ENCODE results near the gene VPS18. TPM values are rescaled to one million over a fixed set of nuclear protein-coding genes. Genes with fewer than 3 reads are reported as not detected.

Gene VPS18
- polyA plus RNA-seq, 1 donor from 2014 or later = 13.8 TPM

- no peaks in the 10 kb centered on the region for H3K79me2 ChIP-seq (replicated peaks; ENCODE audit: insufficient read depth, low read length)
- H3K9me2 ChIP-seq (ENCODE audit: insufficient read depth, low read length) = no peaks in the 10 kb centered on the region
- no peak overlapping the region for H2AFZ ChIP-seq (ENCODE audit: low read depth, low read length)
- H3K9me3 ChIP-seq (ENCODE audit: low read length) = no peaks in the 10 kb centered on the region
- H3K4me2 ChIP-seq (ENCODE audit: low read length) = no peak overlapping the region
- H4K20me1 ChIP-seq (ENCODE audit: insufficient read depth) = no peaks in the 10 kb centered on the region
- no peaks in the 10 kb centered on the region for H3K36me3 ChIP-seq (ENCODE audit: insufficient read depth, low read length)
- H3K27me3 ChIP-seq (ENCODE audit: insufficient read depth, low read depth, low read length) = no peaks in the 10 kb centered on the region
- H3K9ac ChIP-seq (ENCODE audit: low read length) = no peak overlapping the region
- H3K4me3 ChIP-seq (ENCODE audit: low read length) = no peak overlapping the region
- no peak overlapping the region for H3K27ac ChIP-seq (ENCODE audit: low read length)
- TF ChIP-seq, protein P1, sequence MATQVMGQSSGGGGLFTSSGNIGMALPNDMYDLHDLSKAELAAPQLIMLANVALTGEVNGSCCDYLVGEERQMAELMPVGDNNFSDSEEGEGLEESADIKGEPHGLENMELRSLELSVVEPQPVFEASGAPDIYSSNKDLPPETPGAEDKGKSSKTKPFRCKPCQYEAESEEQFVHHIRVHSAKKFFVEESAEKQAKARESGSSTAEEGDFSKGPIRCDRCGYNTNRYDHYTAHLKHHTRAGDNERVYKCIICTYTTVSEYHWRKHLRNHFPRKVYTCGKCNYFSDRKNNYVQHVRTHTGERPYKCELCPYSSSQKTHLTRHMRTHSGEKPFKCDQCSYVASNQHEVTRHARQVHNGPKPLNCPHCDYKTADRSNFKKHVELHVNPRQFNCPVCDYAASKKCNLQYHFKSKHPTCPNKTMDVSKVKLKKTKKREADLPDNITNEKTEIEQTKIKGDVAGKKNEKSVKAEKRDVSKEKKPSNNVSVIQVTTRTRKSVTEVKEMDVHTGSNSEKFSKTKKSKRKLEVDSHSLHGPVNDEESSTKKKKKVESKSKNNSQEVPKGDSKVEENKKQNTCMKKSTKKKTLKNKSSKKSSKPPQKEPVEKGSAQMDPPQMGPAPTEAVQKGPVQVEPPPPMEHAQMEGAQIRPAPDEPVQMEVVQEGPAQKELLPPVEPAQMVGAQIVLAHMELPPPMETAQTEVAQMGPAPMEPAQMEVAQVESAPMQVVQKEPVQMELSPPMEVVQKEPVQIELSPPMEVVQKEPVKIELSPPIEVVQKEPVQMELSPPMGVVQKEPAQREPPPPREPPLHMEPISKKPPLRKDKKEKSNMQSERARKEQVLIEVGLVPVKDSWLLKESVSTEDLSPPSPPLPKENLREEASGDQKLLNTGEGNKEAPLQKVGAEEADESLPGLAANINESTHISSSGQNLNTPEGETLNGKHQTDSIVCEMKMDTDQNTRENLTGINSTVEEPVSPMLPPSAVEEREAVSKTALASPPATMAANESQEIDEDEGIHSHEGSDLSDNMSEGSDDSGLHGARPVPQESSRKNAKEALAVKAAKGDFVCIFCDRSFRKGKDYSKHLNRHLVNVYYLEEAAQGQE (IDR thresholded peaks at IDR 0.05; ENCODE audit: borderline replicate concordance) = no peak
- no peak for TF ChIP-seq TAF1 (IDR thresholded peaks at IDR 0.05; ENCODE audit: low read depth)
- no peak for TF ChIP-seq POLR2AphosphoS5 (IDR thresholded peaks at IDR 0.05)
- TF ChIP-seq, protein P2, sequence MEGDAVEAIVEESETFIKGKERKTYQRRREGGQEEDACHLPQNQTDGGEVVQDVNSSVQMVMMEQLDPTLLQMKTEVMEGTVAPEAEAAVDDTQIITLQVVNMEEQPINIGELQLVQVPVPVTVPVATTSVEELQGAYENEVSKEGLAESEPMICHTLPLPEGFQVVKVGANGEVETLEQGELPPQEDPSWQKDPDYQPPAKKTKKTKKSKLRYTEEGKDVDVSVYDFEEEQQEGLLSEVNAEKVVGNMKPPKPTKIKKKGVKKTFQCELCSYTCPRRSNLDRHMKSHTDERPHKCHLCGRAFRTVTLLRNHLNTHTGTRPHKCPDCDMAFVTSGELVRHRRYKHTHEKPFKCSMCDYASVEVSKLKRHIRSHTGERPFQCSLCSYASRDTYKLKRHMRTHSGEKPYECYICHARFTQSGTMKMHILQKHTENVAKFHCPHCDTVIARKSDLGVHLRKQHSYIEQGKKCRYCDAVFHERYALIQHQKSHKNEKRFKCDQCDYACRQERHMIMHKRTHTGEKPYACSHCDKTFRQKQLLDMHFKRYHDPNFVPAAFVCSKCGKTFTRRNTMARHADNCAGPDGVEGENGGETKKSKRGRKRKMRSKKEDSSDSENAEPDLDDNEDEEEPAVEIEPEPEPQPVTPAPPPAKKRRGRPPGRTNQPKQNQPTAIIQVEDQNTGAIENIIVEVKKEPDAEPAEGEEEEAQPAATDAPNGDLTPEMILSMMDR (IDR thresholded peaks at IDR 0.05; ENCODE audit: poor library complexity, severe bottlenecking) = no peak
- TF ChIP-seq EZH2 (IDR thresholded peaks at IDR 0.05; ENCODE audit: borderline replicate concordance, insufficient read depth, low read length, poor library complexity, severe bottlenecking) = no peak
- no peak for TF ChIP-seq RAD21 (conservative IDR thresholded peaks at IDR 0.05)
- TF ChIP-seq MXI1 (conservative IDR thresholded peaks at IDR 0.05; ENCODE audit: poor library complexity, severe bottlenecking) = no peak
- TF ChIP-seq EP300 (conservative IDR thresholded peaks at IDR 0.05; ENCODE audit: poor library complexity, severe bottlenecking) = no peak
- TF ChIP-seq SMC3 (conservative IDR thresholded peaks at IDR 0.05; ENCODE audit: poor library complexity) = no peak
- no peaks in the 10 kb centered on the region for H3F3A ChIP-seq (ENCODE audit: insufficient read depth, low read length, poor library complexity, severe bottlenecking)
Measured at GRCh38 chr15:40886586-40886985, 7.7 kb upstream of the VPS18 start.

DNA sequence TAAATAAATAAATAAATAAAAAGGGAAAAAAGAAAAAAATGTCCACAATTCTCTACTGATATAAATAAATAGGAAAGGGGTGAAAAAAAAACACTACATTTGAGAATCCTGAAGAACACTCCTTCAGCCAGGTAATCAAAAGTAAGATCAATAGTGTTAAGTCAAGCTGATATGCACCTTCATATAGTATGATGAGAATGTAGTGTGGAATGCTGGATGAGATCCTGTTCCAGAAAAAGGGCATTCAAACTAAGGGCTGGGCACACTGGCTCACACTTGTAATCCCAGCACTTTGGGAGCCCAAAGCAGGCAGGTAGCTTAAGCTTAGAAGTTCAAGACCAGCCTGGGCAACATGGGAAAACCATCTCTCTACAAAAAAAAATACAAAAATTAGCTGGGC is 5.1 kb upstream of the VPS18 start:
- Histone ChIP-seq H3F3A (ENCODE audit: insufficient read depth, low read length, poor library complexity, severe bottlenecking) (no peaks in the 10 kb centered on the region), H2AFZ (ENCODE audit: low read depth, low read length) (no peak overlapping the region), H3K36me3 (ENCODE audit: insufficient read depth, low read length) (no peaks in the 10 kb centered on the region), H3K27ac (ENCODE audit: low read length) (no peak overlapping the region), H3K9me2 (ENCODE audit: insufficient read depth, low read length) (no peaks in the 10 kb centered on the region), H3K4me3 (ENCODE audit: low read length) (no peak overlapping the region), H3K27me3 (ENCODE audit: insufficient read depth, low read depth, low read length) (no peaks in the 10 kb centered on the region), H3K4me2 (ENCODE audit: low read length) (no peak overlapping the region), H3K9ac (ENCODE audit: low read length) (no peak overlapping the region), H3K79me2 (replicated peaks; ENCODE audit: insufficient read depth, low read length) (no peaks in the 10 kb centered on the region), H3K9me3 (ENCODE audit: low read length) (no peaks in the 10 kb centered on the region), H4K20me1 (ENCODE audit: insufficient read depth) (no peaks in the 10 kb centered on the region)
- TF ChIP-seq, protein P2 (IDR thresholded peaks at IDR 0.05; ENCODE audit: poor library complexity, severe bottlenecking) = no peak
- no peak for TF ChIP-seq TAF1 (IDR thresholded peaks at IDR 0.05; ENCODE audit: low read depth)
- no peak for TF ChIP-seq SMC3 (conservative IDR thresholded peaks at IDR 0.05; ENCODE audit: poor library complexity)
- TF ChIP-seq EP300 (conservative IDR thresholded peaks at IDR 0.05; ENCODE audit: poor library complexity, severe bottlenecking) = no peak
- TF ChIP-seq POLR2AphosphoS5 (IDR thresholded peaks at IDR 0.05) = no peak
- no peak for TF ChIP-seq EZH2 (IDR thresholded peaks at IDR 0.05; ENCODE audit: borderline replicate concordance, insufficient read depth, low read length, poor library complexity, severe bottlenecking)
- TF ChIP-seq, protein P1 (IDR thresholded peaks at IDR 0.05; ENCODE audit: borderline replicate concordance) = no peak
- TF ChIP-seq RAD21 (conservative IDR thresholded peaks at IDR 0.05) = no peak
- no peak for TF ChIP-seq MXI1 (conservative IDR thresholded peaks at IDR 0.05; ENCODE audit: poor library complexity, severe bottlenecking)

Measured in neural cell (in vitro differentiated cells).